RPMI7951 (cell line): ENCODE results near the gene MAST4. TPM values are rescaled to one million over a fixed set of nuclear protein-coding genes. Genes with fewer than 3 reads are reported as not detected.
"Not testable (repeated sequence)": the region's sequence is repeated elsewhere in the genome, so short reads cannot be mapped to it uniquely, and the experiment has no call there.

Experiments
- DNase-seq: peaks from one replicate; pipeline ENCODE4 v3.0.0-alpha.2; 2012; ENCODE audit warnings: low read depth
- total RNA-seq: library from RNA; depleted of rRNA; stranded (reverse); fragments of >200 nt; shearing (Covaris generic); gene quantifications from 2 replicates; pipeline ENCODE4 v1.2.3, GENCODE V29; 2014

MAST4 gene
- total RNA-seq, 1 experiment from 2014 or later: 4.8 TPM

DNA sequence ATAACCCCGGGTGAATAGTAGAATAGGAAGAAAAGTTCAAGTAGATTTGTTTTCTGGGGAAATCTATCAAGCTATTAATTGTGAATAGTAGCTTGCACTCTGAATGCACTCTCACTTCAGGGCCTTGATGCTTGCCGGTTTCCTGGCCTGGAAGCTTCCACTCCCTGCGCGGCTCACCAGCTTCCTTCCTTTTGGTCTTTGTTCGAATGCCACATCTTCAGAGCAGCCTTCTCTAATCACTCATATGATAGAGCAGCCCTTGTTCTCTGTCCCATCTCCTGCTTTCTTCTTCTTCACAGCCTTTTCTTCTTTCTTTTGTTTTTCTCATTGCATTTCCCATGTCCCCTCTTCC, 146.7 kb downstream of the MAST4 start:
- DNase-seq: no peak

DNA sequence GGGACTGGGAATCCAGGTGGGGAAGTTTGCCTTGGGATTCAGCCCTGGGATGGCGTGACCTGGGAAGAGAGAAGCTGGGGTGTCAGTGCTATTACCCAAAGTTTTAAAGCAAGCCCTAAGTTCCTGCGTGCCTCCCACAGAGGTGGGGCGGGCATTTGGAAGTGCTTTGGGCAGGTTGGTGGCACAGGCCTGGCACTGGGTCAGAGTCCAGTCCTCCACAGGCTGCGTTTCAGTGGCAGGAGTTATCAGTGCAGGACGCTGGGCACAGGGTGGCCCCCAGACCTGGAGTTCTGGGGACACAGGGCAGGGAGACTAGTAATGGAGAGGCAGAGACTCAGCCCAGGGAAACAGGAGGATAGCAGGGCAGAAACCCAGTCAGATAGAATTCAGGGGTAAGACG, 147.2 kb downstream of the MAST4 start:
- no peak for DNase-seq

DNA sequence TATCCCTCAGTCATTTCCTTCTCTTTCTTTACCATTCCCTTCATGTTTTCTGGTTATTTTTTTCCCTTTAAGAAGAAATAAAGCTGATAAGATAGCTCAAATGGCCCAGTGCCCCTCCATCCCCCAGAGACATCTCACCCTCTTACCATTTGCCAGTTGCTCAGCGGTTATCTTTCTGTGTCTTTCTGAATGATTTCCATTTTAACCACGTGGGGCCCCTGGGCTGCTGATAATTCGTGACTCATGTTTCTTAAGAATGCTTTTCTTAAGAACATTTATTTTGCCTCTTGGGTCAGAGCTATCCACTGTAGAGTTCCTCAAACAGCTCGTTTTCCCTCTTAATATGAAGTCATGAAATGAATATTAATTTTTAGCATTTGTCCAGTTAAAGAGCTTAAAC, 147.8 kb downstream of the MAST4 start:
- peak; percentile 19 for DNase-seq

- no peak for DNase-seq
Observed at GRCh38 chr5:66745297-66745696, 149.1 kb downstream of the MAST4 start.

DNA sequence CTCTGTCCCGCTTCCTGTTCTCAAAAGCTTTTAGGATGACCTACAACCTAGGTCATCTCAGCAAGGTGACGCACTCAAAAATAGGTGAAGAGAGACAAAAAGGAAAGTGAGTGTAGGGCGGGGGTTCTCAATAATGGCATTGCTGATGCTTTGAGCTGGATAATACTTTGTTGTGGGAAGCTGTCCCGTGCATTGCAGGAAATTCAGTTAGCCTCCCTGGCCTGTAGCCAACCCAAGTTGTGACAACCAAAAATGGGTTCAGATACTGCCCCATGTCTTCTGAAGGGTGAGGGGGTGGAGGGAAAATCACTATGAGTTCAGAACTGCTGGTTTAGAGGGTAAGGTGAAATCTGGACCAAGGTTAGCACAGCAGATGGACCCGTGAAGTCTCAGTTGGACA, 151.4 kb downstream of the MAST4 start:
- no peak for DNase-seq

DNA sequence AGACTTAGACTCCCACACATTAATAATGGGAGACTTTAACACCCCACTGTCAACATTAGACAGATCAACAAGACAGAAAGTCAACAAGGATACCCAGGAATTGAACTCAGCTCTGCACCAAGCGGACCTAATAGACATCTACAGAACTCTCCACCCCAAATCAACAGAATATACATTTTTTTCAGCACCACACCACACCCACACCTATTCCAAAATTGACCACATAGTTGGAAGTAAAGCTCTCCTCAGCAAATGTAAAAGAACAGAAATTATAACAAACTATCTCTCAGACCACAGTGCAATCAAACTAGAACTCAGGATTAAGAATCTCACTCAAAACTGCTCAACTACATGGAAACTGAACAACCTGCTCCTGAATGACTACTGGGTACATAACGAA, 156.5 kb downstream of the MAST4 start:
- not testable (repeated sequence) for DNase-seq

DNA sequence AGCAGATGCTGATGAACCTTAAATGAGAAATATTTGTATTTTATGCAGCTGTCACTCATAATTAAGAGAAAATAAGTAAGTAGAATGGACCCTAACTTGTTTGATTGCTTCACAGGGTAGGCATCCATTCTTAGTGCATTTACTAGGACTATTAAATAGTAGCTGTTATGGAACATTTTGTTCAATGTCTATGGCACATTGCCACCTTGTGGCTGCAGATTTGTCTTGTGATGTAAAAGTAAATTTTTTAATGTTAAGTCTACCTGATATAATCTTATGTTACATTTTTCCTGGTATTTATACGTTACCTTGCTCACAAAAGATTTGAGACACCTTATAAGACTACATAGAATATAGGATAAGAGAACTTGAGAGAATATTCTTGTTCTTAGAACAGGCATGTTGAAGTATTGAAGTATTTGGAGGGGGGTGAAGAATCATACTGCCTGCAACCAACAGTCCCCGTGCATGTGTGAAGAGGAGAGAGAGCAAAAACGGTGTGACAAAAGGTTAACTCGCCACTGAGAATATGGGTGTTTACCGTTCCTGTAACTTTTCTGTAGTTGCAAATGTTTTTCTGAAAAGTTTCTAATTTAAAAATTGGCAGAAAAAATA, 161.1 kb downstream of the MAST4 start:
- DNase-seq: peak; percentile 32

GRCh38 chr5:66757834-66758371, 161.7 kb downstream of the MAST4 start:
- DNase-seq: no peak

DNA sequence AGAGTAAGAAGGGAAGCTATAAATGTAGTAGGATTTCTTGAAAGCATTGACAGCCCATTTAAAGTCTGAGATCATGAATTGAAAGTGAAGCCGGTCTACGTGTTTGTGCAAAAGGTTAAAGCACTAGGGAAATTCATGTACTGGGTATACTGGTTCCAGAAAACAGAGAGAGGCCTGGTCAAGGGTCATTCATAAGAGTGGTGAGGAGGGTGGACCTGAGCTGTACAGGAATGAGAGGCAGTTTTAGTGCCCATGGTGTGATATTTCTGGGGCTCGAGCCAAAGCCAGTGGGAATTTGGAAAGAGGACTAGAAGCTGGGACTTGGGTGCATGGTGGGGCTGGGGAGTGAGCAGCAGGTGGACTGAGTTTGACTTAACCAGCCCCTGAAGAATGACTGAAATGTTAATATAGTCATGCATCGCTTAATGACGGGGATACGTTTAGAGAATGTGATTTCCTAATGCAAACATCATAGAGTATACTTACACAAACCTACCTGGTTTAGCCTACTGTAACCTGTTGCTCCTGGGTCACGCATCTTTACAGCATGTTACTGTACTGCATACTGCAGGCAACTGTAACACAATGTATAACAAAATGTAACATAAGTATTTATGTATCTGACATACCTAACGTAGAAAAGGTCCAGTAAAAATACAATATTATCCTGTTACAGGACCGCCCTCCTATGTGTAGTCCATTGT, 173.0 kb downstream of the MAST4 start:
- DNase-seq: no peak

- peak; percentile 4 for DNase-seq
Observed at GRCh38 chr5:66769839-66770617, 173.8 kb downstream of the MAST4 start.

DNA sequence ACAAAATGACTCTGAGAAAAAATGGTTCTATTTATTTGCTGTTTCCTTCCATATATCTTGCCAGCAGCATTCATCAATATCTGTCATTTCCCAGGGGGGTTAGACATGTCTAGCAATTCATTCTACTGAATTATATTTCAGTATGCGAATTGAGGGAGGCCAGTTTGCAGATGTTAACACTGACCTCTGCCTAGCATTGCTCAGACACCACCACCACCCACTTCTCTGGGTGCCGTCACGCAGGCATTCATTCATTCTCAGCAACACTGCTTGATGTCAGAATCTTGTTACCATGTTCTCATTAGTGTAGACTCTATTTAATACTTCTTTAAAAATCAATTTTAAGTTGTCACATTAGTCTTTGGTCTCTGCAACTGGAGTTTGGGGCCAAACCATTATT, 181.7 kb downstream of the MAST4 start:
- no peak for DNase-seq

GRCh38 chr5:66779528-66779927, 183.3 kb downstream of the MAST4 start:
- DNase-seq: peak; percentile 1

- no peak for DNase-seq
Observed at GRCh38 chr5:66788556-66788955, 192.4 kb downstream of the MAST4 start.

- no peak for DNase-seq
Observed at GRCh38 chr5:66789434-66789833, 193.2 kb downstream of the MAST4 start.

- no peak for DNase-seq
Observed at GRCh38 chr5:66793049-66793448, 196.9 kb downstream of the MAST4 start.

DNA sequence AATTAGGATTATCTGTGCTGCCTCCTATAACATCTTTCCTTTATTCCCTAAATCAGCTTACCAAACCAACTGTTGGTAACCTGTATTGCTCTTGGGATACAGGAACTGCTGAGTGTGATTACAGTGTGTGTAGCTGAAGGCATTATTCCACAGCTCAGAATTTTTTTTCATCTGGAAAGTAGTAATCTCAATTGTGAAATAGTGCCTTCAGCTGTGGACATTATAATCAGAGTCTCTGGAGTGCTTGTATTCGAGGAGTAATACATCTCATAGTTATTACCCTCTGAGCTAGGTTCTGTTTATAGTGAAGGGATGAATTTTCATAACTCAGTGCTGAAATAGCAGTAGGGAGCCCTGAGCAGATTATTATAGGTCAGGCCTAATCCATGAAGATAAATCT, 199.5 kb downstream of the MAST4 start:
- no peak for DNase-seq

GRCh38 chr5:66796305-66797292, 200.4 kb downstream of the MAST4 start:
- DNase-seq: peak; percentile 2

- DNase-seq: no peak
Observed at GRCh38 chr5:66802941-66803340, 206.7 kb downstream of the MAST4 start.

DNA sequence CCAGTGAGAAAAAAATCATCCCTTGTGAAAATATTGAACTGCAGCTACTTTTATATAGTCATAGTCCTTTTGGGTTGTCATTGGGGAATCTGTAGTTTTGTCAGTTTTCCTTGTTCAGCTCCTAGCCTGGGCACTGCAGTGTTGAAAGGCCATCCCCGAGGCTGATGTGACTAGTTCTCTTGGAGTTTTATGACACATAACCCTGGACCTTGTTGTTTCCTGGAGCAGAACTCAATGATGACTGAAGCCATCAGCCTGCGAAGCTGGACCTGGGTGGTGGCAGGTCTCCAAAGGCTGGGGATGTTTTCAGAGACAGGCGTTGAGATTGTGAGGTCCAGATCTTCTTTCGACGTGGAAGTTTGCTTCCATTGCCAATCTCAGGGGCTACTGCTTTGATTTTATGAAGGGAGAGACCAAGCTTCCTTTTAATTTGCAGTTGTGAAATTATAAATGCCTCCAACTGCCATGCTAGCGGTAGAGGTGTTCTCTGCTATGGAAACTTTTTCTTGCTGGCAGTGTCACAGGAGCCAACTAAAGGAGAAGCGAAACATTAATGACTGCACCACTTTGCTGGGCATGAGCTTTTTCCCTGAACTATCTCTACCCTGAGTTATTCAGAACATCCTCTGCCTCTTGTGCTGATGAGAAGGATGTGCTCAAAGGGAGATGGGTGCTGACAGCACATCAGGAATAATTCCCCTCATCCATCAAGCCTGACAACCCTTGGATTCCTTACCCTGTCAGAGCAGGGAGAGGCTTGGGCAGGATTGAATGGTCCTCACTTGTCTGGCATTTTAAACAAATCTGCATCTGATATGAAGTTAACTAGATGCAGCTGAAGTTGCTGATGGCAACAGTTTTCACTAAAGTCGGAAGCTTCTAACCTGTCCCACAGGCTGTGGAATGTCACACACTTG, 209.6 kb downstream of the MAST4 start:
- no peak for DNase-seq

- peak; percentile 72 for DNase-seq
Observed at GRCh38 chr5:66807743-66808142, 211.6 kb downstream of the MAST4 start.
